Measurements from ENCODE around the gene TIAM2.

Gene TIAM2

DNA sequence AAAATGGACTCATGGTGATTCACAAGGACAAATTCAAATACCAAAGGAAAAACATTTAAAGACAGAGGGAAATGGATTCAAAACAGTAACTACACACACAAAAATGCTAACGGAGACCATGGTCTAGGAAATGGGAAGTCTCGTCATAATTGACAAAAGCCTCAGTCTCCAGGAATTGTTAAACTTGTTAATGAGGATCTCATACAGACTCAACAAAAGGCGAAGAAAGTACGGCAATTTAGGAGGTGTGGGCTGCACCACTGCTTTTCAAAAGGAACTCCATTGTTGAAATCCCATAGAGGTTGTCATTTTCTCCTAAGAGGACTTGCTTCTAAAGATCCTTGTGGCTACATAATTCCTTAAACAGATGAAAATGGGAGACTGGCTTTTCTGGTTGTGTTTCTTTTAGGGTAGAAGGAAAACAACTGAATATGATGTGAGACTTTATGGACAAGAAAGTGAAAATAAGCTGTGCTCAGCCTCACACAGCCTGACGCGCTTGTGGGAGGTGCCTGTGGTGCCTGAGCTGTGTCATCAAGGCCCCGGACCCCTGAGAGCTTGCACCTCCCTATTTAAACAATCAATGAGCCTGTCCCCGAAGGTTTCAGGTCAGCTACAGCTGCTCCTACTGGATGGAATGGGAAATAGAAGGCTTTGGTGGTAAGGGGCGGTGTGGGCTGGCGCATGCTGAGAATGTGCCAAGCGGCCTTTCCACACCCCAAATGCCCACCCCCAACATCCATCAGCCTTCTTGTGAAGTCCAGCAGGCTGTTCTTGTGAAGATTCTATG lies 266.2 kb downstream of the TIAM2 start:
- DNase-seq: no peak
- Histone ChIP-seq H3K27ac (no peak overlapping the region), H3K4me3 (ENCODE audit: low read depth, low read length) (no peak overlapping the region), H3K27me3 (ENCODE audit: insufficient read depth, low read depth, severe bottlenecking) (no peaks in the 10 kb centered on the region), H3K36me3 (peaks cover 46% of the 10 kb centered on the region), H3K9me3 (ENCODE audit: severe bottlenecking) (no peaks in the 10 kb centered on the region)
- TF ChIP-seq, protein P1, sequence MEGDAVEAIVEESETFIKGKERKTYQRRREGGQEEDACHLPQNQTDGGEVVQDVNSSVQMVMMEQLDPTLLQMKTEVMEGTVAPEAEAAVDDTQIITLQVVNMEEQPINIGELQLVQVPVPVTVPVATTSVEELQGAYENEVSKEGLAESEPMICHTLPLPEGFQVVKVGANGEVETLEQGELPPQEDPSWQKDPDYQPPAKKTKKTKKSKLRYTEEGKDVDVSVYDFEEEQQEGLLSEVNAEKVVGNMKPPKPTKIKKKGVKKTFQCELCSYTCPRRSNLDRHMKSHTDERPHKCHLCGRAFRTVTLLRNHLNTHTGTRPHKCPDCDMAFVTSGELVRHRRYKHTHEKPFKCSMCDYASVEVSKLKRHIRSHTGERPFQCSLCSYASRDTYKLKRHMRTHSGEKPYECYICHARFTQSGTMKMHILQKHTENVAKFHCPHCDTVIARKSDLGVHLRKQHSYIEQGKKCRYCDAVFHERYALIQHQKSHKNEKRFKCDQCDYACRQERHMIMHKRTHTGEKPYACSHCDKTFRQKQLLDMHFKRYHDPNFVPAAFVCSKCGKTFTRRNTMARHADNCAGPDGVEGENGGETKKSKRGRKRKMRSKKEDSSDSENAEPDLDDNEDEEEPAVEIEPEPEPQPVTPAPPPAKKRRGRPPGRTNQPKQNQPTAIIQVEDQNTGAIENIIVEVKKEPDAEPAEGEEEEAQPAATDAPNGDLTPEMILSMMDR (IDR thresholded peaks at IDR 0.05; ENCODE audit: low read depth, low read length): no peak

DNA sequence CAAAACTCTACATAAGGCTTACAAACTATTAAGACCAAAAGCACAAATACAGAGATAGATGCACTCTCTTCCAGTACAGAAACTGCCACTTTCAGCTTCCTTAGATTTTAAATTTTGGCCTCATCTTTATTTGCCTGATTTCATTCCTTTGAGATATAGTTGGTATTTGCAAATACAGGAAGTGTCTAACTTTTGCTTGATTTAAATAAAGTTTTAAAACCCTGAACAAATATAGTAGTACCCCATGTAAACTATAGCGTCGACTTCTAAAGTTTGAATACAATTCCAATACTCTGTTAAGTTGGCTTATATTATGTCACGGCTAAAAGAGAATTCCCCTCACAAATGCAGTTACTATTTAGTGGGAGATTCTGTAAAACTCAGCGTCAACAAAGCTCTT lies 267.5 kb downstream of the TIAM2 start:
- no peak for DNase-seq
- Histone ChIP-seq H3K27me3 (ENCODE audit: insufficient read depth, low read depth, severe bottlenecking) (no peaks in the 10 kb centered on the region), H3K27ac (no peak overlapping the region), H3K36me3 (peaks cover 35% of the 10 kb centered on the region), H3K4me3 (ENCODE audit: low read depth, low read length) (no peak overlapping the region), H3K9me3 (ENCODE audit: severe bottlenecking) (no peaks in the 10 kb centered on the region)
- TF ChIP-seq, protein P1 (IDR thresholded peaks at IDR 0.05; ENCODE audit: low read depth, low read length): no peak

DNA sequence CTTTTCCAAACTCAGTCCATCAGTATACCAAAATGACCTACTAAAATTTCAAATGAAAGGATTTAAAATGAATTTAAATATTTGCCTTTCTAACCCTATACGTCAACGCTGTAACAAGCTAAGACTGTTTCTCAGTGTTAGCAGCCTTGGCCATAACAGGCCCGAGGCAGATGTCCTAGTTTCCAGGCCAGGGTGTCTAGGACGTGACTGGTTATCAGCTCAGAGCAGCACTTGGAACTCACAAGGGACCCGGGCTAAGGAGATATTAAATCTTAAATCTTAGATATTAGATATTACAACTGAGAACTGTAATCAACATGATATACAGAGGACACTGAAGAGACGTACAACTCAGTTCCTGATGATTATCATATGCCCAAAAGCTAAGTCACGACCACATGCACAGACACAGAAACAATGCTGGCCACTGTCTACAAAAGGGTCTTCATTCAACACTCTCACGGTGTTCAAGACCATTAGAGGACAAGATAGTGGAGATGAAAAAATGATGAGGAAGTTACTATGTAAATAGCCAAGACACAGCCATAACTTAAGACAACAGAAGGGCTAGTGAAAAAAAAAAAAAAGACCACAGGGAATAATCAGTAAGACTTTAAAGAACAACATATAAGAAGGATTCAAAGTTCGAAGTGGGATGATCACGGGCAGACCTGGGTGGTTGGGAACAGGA lies 268.4 kb downstream of the TIAM2 start, which contains the start of gene CLDN20:
CLDN20 (plus strand) TSS at position 641 of the 691 bp plus-strand sequence. CDS start 11,707 bp downstream, outside the sequence.
- Histone ChIP-seq H3K36me3 (peaks cover 28% of the 10 kb centered on the region), H3K4me3 (ENCODE audit: low read depth, low read length) (no peak within 1 kb of the TSS), H3K27me3 (ENCODE audit: insufficient read depth, low read depth, severe bottlenecking) (no peaks in the 10 kb centered on the region), H3K9me3 (ENCODE audit: severe bottlenecking) (no peaks in the 10 kb centered on the region), H3K27ac (no peak within 1 kb of the TSS)
- DNase-seq: no peak
- TF ChIP-seq, protein P1 (IDR thresholded peaks at IDR 0.05; ENCODE audit: low read depth, low read length): no peak

DNA sequence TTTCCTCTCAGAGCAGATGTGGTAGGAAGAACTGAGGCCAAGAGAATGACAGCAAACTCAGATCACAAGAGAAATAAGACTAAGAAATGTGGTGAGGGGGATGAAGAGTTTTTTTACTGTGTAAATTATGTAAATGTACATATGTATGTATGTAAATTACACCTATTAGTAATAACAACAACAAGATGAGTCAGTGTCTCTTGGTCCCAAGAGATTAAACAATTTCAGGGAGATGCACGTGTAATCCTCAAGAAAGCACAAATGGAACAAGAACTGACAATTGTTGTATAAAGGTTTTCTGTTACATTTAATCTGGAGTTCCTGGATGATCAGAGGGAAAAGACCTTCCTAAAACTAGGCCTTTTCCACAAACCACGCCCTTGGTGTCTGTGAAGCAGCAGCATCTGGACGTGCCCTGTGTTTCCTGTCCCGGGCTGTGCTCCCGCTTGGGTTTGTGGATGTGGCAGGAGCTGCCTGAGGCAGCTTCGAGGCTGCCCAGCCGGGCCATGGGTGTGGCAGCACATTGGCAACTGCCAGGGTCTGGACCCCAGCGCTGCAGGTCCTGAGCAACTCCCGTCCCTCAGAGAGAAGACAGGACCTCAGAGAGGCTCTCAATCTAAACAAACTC lies 269.7 kb downstream of the TIAM2 start:
- H3K27ac ChIP-seq: no peak overlapping the region
- TF ChIP-seq, protein P1 (IDR thresholded peaks at IDR 0.05; ENCODE audit: low read depth, low read length): no peak
- H3K36me3 ChIP-seq: peaks cover 16% of the 10 kb centered on the region
- H3K9me3 ChIP-seq (ENCODE audit: severe bottlenecking): no peaks in the 10 kb centered on the region
- DNase-seq: no peak
- no peak overlapping the region for H3K4me3 ChIP-seq (ENCODE audit: low read depth, low read length)
- no peaks in the 10 kb centered on the region for H3K27me3 ChIP-seq (ENCODE audit: insufficient read depth, low read depth, severe bottlenecking)

DNA sequence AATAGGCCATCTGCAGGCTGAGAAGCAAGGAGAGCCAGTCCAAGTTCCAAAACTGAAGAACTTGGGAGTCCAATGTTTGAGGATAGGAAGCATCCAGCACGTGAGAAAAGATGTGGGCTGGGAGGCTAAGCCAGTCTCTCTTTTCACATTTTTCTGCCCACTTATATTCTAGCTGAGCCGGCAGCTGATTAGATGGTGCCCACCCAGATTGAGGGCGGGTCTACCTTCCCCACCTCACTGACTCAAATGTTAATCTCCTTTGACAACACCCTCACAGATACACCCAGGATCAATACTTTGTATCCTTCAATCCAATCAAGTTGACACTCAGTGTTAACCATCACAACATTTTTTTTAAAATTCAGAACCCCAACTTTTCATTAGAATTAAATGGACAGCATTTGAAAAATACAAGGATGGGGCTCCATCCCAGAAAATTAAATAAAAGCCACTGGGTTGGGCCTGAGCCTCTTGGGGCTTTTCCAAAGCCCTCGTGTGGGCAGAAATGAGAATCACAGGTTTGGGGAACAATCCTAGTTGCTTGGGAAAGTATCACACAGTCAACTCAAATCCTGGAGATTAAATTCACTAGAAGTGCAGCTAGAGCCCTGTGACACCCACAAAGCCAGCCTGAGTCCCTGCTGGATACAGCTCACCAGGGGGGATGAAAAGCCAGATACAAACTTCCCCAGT lies 270.9 kb downstream of the TIAM2 start:
- no peaks in the 10 kb centered on the region for H3K27me3 ChIP-seq (ENCODE audit: insufficient read depth, low read depth, severe bottlenecking)
- no peaks in the 10 kb centered on the region for H3K9me3 ChIP-seq (ENCODE audit: severe bottlenecking)
- peaks cover 8% of the 10 kb centered on the region for H3K36me3 ChIP-seq
- H3K4me3 ChIP-seq (ENCODE audit: low read depth, low read length): no peak overlapping the region
- no peak for DNase-seq
- TF ChIP-seq, protein P1 (IDR thresholded peaks at IDR 0.05; ENCODE audit: low read depth, low read length): no peak
- no peak overlapping the region for H3K27ac ChIP-seq

All from WERI-Rb-1 (cell line).